Measurements from ENCODE around the gene OR1L6. TPM values are rescaled to one million over a fixed set of nuclear protein-coding genes. Genes with fewer than 3 reads are reported as not detected.

The OR1L6 gene
- not detected for total RNA-seq
- not detected for polyA plus RNA-seq
- long read RNA-seq, donor 1: 0 reads
- long read RNA-seq, donor 2, partial matches to known transcripts: 0 of 1 reads
- long read RNA-seq, donor 2, other reads (novel, unspliced or antisense): 1 of 1 reads

- Histone ChIP-seq H3K9me3 (ENCODE audit: control insufficient read depth, low read length) (peaks cover 5% of the 10 kb centered on the region), H3K27ac (ENCODE audit: low read depth in 1 of 2, low read length in 2 of 2) (no peak within 1 kb of the TSS), H3K27me3 (ENCODE audit: control insufficient read depth in 1 of 2, insufficient read depth in 2 of 2, low read length in 1 of 2) (no peaks in the 10 kb centered on the region), H3K36me3 (ENCODE audit: control insufficient read depth in 1 of 2, insufficient read depth in 2 of 2, low read length in 1 of 2) (no peaks in the 10 kb centered on the region), H3K4me3 (ENCODE audit: low read length in 2 of 2) (no peak within 1 kb of the TSS), H3K4me1 (ENCODE audit: control insufficient read depth in 1 of 2, insufficient read depth in 2 of 2, low read length in 2 of 2) (no peaks in the 10 kb centered on the region)
- ATAC-seq (ENCODE audit: low FRiP score) (no peak), DNase-seq (no peak)
- intact Hi-C loops (cut with DNase I): no loop called here
- 51 to 65% methylated on average over 6 of the region's 6 CpGs for WGBS, 2 donors
These were observed at the start of gene OR1L6 for GRCh38 chr9:122742003-122742402. Gene OR1L6 (plus strand): TSS chr9:122742303. CDS start chr9:122749848, 7,545 bp downstream.

- no peak for DNase-seq
- no peaks in the 10 kb centered on the region for H3K4me1 ChIP-seq (ENCODE audit: control insufficient read depth in 1 of 2, insufficient read depth in 2 of 2, low read length in 2 of 2)
- intact Hi-C loops (cut with DNase I): no loop called here
- no peaks in the 10 kb centered on the region for H3K36me3 ChIP-seq (ENCODE audit: control insufficient read depth in 1 of 2, insufficient read depth in 2 of 2, low read length in 1 of 2)
- H3K4me3 ChIP-seq (ENCODE audit: low read length in 2 of 2): no peak overlapping the region
- no peaks in the 10 kb centered on the region for H3K27me3 ChIP-seq (ENCODE audit: control insufficient read depth in 1 of 2, insufficient read depth in 2 of 2, low read length in 1 of 2)
- peaks cover 5% of the 10 kb centered on the region for H3K9me3 ChIP-seq (ENCODE audit: control insufficient read depth, low read length)
- WGBS, 2 donors: 93 to 100% methylated on average over 1 of the region's 1 CpG
- H3K27ac ChIP-seq (ENCODE audit: low read depth in 1 of 2, low read length in 2 of 2): no peak overlapping the region
- no peak for ATAC-seq (ENCODE audit: low FRiP score)
These were observed 46.4 kb upstream of the OR1L6 start for GRCh38 chr9:122695696-122696095.

- peaks cover 10% of the 10 kb centered on the region for H3K9me3 ChIP-seq (ENCODE audit: control insufficient read depth, low read length)
- no peaks in the 10 kb centered on the region for H3K27me3 ChIP-seq (ENCODE audit: control insufficient read depth in 1 of 2, insufficient read depth in 2 of 2, low read length in 1 of 2)
These were observed 24.1 kb upstream of the OR1L6 start for GRCh38 chr9:122718038-122718437.

GRCh38 chr9:122719218-122719617 is 22.9 kb upstream of the OR1L6 start:
- Histone ChIP-seq H3K4me1 (ENCODE audit: control insufficient read depth in 1 of 2, insufficient read depth in 2 of 2, low read length in 2 of 2) (no peaks in the 10 kb centered on the region), H3K36me3 (ENCODE audit: control insufficient read depth in 1 of 2, insufficient read depth in 2 of 2, low read length in 1 of 2) (no peaks in the 10 kb centered on the region), H3K9me3 (ENCODE audit: control insufficient read depth, low read length) (peaks cover 13% of the 10 kb centered on the region), H3K27ac (ENCODE audit: low read depth in 1 of 2, low read length in 2 of 2) (no peak overlapping the region), H3K27me3 (ENCODE audit: control insufficient read depth in 1 of 2, insufficient read depth in 2 of 2, low read length in 1 of 2) (no peaks in the 10 kb centered on the region), H3K4me3 (ENCODE audit: low read length in 2 of 2) (no peak overlapping the region)
- no peak for ATAC-seq (ENCODE audit: low FRiP score)
- intact Hi-C loops (cut with DNase I): no loop called here
- 81 to 83% methylated on average over 4 of the region's 4 CpGs for WGBS, 2 donors
- no peak for DNase-seq

More at GRCh38 chr9:122718038-122718437, 24.1 kb upstream of the OR1L6 start:
- WGBS, 2 donors: 82% methylated on average over 7 of the region's 7 CpGs
- intact Hi-C loops (cut with DNase I): no loop called here
- no peaks in the 10 kb centered on the region for H3K4me1 ChIP-seq (ENCODE audit: control insufficient read depth in 1 of 2, insufficient read depth in 2 of 2, low read length in 2 of 2)
- H3K27ac ChIP-seq (ENCODE audit: low read depth in 1 of 2, low read length in 2 of 2): no peak overlapping the region
- DNase-seq (no peak), ATAC-seq (ENCODE audit: low FRiP score) (no peak)
- no peaks in the 10 kb centered on the region for H3K36me3 ChIP-seq (ENCODE audit: control insufficient read depth in 1 of 2, insufficient read depth in 2 of 2, low read length in 1 of 2)
- H3K4me3 ChIP-seq (ENCODE audit: low read length in 2 of 2): no peak overlapping the region

GRCh38 chr9:122723690-122724089 is 18.4 kb upstream of the OR1L6 start, which contains the start of gene OR1L4:
Gene OR1L4 (plus strand): TSS chr9:122723990. CDS start chr9:122723990, 0 bp downstream.
- H3K27me3 ChIP-seq (ENCODE audit: control insufficient read depth in 1 of 2, insufficient read depth in 2 of 2, low read length in 1 of 2): no peaks in the 10 kb centered on the region
- no peak within 1 kb of the TSS for H3K4me3 ChIP-seq (ENCODE audit: low read length in 2 of 2)
- DNase-seq: no peak
- no peaks in the 10 kb centered on the region for H3K4me1 ChIP-seq (ENCODE audit: control insufficient read depth in 1 of 2, insufficient read depth in 2 of 2, low read length in 2 of 2)
- no peaks in the 10 kb centered on the region for H3K36me3 ChIP-seq (ENCODE audit: control insufficient read depth in 1 of 2, insufficient read depth in 2 of 2, low read length in 1 of 2)
- ATAC-seq (ENCODE audit: low FRiP score): no peak
- no peak within 1 kb of the TSS for H3K27ac ChIP-seq (ENCODE audit: low read depth in 1 of 2, low read length in 2 of 2)
- 79 to 83% methylated on average over 1 of the region's 1 CpG for WGBS, 2 donors
- intact Hi-C loops (cut with DNase I): no loop called here
- peaks cover 14% of the 10 kb centered on the region for H3K9me3 ChIP-seq (ENCODE audit: control insufficient read depth, low read length)

- Histone ChIP-seq H3K27ac (ENCODE audit: low read depth in 1 of 2, low read length in 2 of 2) (no peak overlapping the region), H3K4me1 (ENCODE audit: control insufficient read depth in 1 of 2, insufficient read depth in 2 of 2, low read length in 2 of 2) (no peaks in the 10 kb centered on the region), H3K27me3 (ENCODE audit: control insufficient read depth in 1 of 2, insufficient read depth in 2 of 2, low read length in 1 of 2) (no peaks in the 10 kb centered on the region), H3K4me3 (ENCODE audit: low read length in 2 of 2) (no peak overlapping the region), H3K36me3 (ENCODE audit: control insufficient read depth in 1 of 2, insufficient read depth in 2 of 2, low read length in 1 of 2) (no peaks in the 10 kb centered on the region), H3K9me3 (ENCODE audit: control insufficient read depth, low read length) (peaks cover 7% of the 10 kb centered on the region)
- no peak for ATAC-seq (ENCODE audit: low FRiP score)
- 29% methylated on average over 2 of the region's 2 CpGs for WGBS, 2 donors
- intact Hi-C loops (cut with DNase I): no loop called here
- no peak for DNase-seq
These were observed 12.7 kb downstream of the OR1L6 start for GRCh38 chr9:122754825-122755224.

- no peaks in the 10 kb centered on the region for H3K4me1 ChIP-seq (ENCODE audit: control insufficient read depth in 1 of 2, insufficient read depth in 2 of 2, low read length in 2 of 2)
- no peak for DNase-seq
- H3K27ac ChIP-seq (ENCODE audit: low read depth in 1 of 2, low read length in 2 of 2): no peak overlapping the region
- 75 to 80% methylated on average over 4 of the region's 4 CpGs for WGBS, 2 donors
- intact Hi-C loops (cut with DNase I): no loop called here
- no peak overlapping the region for H3K4me3 ChIP-seq (ENCODE audit: low read length in 2 of 2)
- H3K9me3 ChIP-seq (ENCODE audit: control insufficient read depth, low read length): peaks cover 7% of the 10 kb centered on the region
- ATAC-seq (ENCODE audit: low FRiP score): no peak
- H3K36me3 ChIP-seq (ENCODE audit: control insufficient read depth in 1 of 2, insufficient read depth in 2 of 2, low read length in 1 of 2): no peaks in the 10 kb centered on the region
- no peaks in the 10 kb centered on the region for H3K27me3 ChIP-seq (ENCODE audit: control insufficient read depth in 1 of 2, insufficient read depth in 2 of 2, low read length in 1 of 2)
These were observed 25.7 kb downstream of the OR1L6 start for GRCh38 chr9:122767817-122768216.

- Histone ChIP-seq H3K9me3 (ENCODE audit: control insufficient read depth, low read length) (no peaks in the 10 kb centered on the region), H3K4me3 (ENCODE audit: low read length in 2 of 2) (no peak overlapping the region), H3K27me3 (ENCODE audit: control insufficient read depth in 1 of 2, insufficient read depth in 2 of 2, low read length in 1 of 2) (no peaks in the 10 kb centered on the region), H3K36me3 (ENCODE audit: control insufficient read depth in 1 of 2, insufficient read depth in 2 of 2, low read length in 1 of 2) (no peaks in the 10 kb centered on the region), H3K27ac (ENCODE audit: low read depth in 1 of 2, low read length in 2 of 2) (no peak overlapping the region), H3K4me1 (ENCODE audit: control insufficient read depth in 1 of 2, insufficient read depth in 2 of 2, low read length in 2 of 2) (no peaks in the 10 kb centered on the region)
- no peak for DNase-seq
- ATAC-seq (ENCODE audit: low FRiP score): no peak
- WGBS, 2 donors: 86 to 87% methylated on average over 8 of the region's 8 CpGs
- intact Hi-C loops (cut with DNase I): no loop called here
These were observed 34.9 kb downstream of the OR1L6 start for GRCh38 chr9:122777052-122777451.

GRCh38 chr9:122777935-122778627 is 36.0 kb downstream of the OR1L6 start:
- H3K9me3 ChIP-seq (ENCODE audit: control insufficient read depth, low read length): no peaks in the 10 kb centered on the region
- WGBS, 2 donors: 71 to 73% methylated on average over 3 of the region's 3 CpGs
- no peak for ATAC-seq (ENCODE audit: low FRiP score)
- H3K36me3 ChIP-seq (ENCODE audit: control insufficient read depth in 1 of 2, insufficient read depth in 2 of 2, low read length in 1 of 2): no peaks in the 10 kb centered on the region
- no peaks in the 10 kb centered on the region for H3K27me3 ChIP-seq (ENCODE audit: control insufficient read depth in 1 of 2, insufficient read depth in 2 of 2, low read length in 1 of 2)
- DNase-seq: no peak
- no peak overlapping the region for H3K27ac ChIP-seq (ENCODE audit: low read depth in 1 of 2, low read length in 2 of 2)
- no peak overlapping the region for H3K4me3 ChIP-seq (ENCODE audit: low read length in 2 of 2)
- intact Hi-C loops (cut with DNase I): no loop called here
- H3K4me1 ChIP-seq (ENCODE audit: control insufficient read depth in 1 of 2, insufficient read depth in 2 of 2, low read length in 2 of 2): no peaks in the 10 kb centered on the region
